Pancreas (tissue), 10 donors: ENCODE results near the gene MPP7. TPM values are rescaled to one million over a fixed set of nuclear protein-coding genes. Genes with fewer than 3 reads are reported as not detected.
"Not testable (repeated sequence)": the region's sequence is repeated elsewhere in the genome, so short reads cannot be mapped to it uniquely, and the experiment has no call there.

Experiments
- ATAC-seq, 4 donors: fragments of 200-7000 bp; cut with Tn5 transposase; one replicate each; pipeline versions ENCODE4 v1.8.0 to v1.9.1; 2020; ENCODE audit warnings: mild to moderate bottlenecking in 4 of 4, moderate library complexity in 4 of 4
- DNase-seq, 6 donors: peaks; one replicate each; pipeline ENCODE4 v3.0.0-alpha.2; 2020
- FAIRE-seq: peaks from 2 replicates; lab custom pipeline; 2012; peaks lifted over from hg19 to GRCh38; lab: Jason Lieb, UNC
- H3K27ac ChIP-seq, 4 donors: fragments of 200-600 bp; sonication (generic); 1 replicate in 3 of 4; 2 replicates in 1 of 4; pipeline versions ENCODE4 v1.5.0 to v1.8.0; 2020
- H3K27me3 ChIP-seq, 4 donors: fragments of 200-600 bp; one replicate each; pipeline ENCODE4 v1.8.0; 2021
- H3K36me3 ChIP-seq, 3 donors: fragments of 200-600 bp; sonication (generic) in 1 of 3; one replicate each; pipeline versions ENCODE4 v1.5.0 to v1.8.0; 2020 to 2021
- H3K4me1 ChIP-seq, 3 donors: fragments of 200-600 bp; one replicate each; pipeline ENCODE4 v1.8.0; 2021
- H3K4me3 ChIP-seq, 4 donors: fragments of 200-600 bp; sonication (generic) in 2 of 4; one replicate each; pipeline versions ENCODE4 v1.5.0 to v1.8.0; 2020 to 2021
- H3K9me3 ChIP-seq, 4 donors: fragments of 200-600 bp; one replicate each; pipeline ENCODE4 v1.8.0; 2021
- CTCF ChIP-seq, 4 donors: fragments of 200-600 bp; sonication (generic) in 3 of 4; IDR thresholded peaks; one replicate each; pipeline versions ENCODE4 v1.5.0 to v1.8.0; 2021; ENCODE audit warnings: antibody characterized with exemption in 4 of 4
- WGBS, 2 donors: extraction: QIAGEN DNeasy Blood & Tissue Kit; methylation state at CpG; one replicate each; pipeline ENCODE4 v1.1.7; 2013; 5-methylcytosine and 5-hydroxymethylcytosine counted together
- intact Hi-C, 3 donors: fragments of 100-400 bp; cut with DNase I; formaldehyde crosslinking; loops; one replicate each; pipeline versions ENCODE4 v1.11.1 to v1.14.2; 2022
- polyA plus RNA-seq, 2 donors: library from polyadenylated mRNA; stranded (reverse); fragments of 200-250 nt; gene quantifications; one replicate each; pipeline ENCODE4 v1.2.3, GENCODE V29; 2013
- total RNA-seq, 6 donors: library from RNA; stranded (reverse); fragmentation: NEBNext Ultra II Directional in 4 of 6; extraction: Animal tissue kit (Norgen Biotek cat#: 25700) in 4 of 6; gene quantifications; one replicate each; pipeline versions ENCODE4 v1.2.1 to v1.2.4, GENCODE V29; 2021 to 2023
- donor health status: healthy with polysubstance abuse.
- donor health status: DM: no; HTN: no; CAD: no; lungs with moderate emphysema.
- donor health status: DM: no; HTN: no; CAD: no.
- donor health status: control.
- donor health status: control.
- donor health status: Bipolar disorder and iron deficiency.
- donor health status: DM: yes; HTN: yes; CAD: no.
- donor health status: DM: no; HTN: no; CAD: no.
- donor health status: DM: no; HTN: no; CAD: no.
- donor health status: DM: yes; HTN: yes; CAD: no.

Gene MPP7
- total and polyA plus RNA-seq, 8 donors, result 2.8 to 21.6 (median 14.6) TPM

GRCh38 chr10:28326516-28327490 lies 23.9 kb upstream of the MPP7 start:
- Histone ChIP-seq H3K9me3 (no peaks in the 10 kb centered on the region), H3K4me3 (peak overlapping the region in 1 of 4 donors; percentile 17), H3K36me3 (no peaks in the 10 kb centered on the region), H3K4me1 (peaks cover 14 to 48% (median 32%) of the 10 kb centered on the region in 3 donors), H3K27me3 (no peaks in the 10 kb centered on the region), H3K27ac (peak overlapping the region; percentile 67 to 94 (median 81))
- ATAC-seq, result peak; percentile 76 to 84 (median 82)
- intact Hi-C loops, result no loop called here
- DNase-seq, result peak in 4 of 6 donors; percentile 56 to 85 (median 76)
- 5 to 6% methylated on average over 10 of the region's 10 CpGs for WGBS, 2 donors
- TF ChIP-seq CTCF (IDR thresholded peaks at IDR 0.05), result no peak
- no peak for FAIRE-seq

GRCh38 chr10:28320799-28321198 lies 17.9 kb upstream of the MPP7 start:
- H3K9me3 ChIP-seq, result no peaks in the 10 kb centered on the region

GRCh38 chr10:28320090-28320489 lies 17.2 kb upstream of the MPP7 start:
- Histone ChIP-seq H3K27ac (no peak overlapping the region), H3K27me3 (no peaks in the 10 kb centered on the region), H3K36me3 (no peaks in the 10 kb centered on the region), H3K4me1 (peaks cover 5 to 21% (median 11%) of the 10 kb centered on the region in 3 donors), H3K9me3 (no peaks in the 10 kb centered on the region), H3K4me3 (no peak overlapping the region)
- DNase-seq (no peak), FAIRE-seq (no peak), ATAC-seq (no peak)
- no peak for TF ChIP-seq CTCF (IDR thresholded peaks at IDR 0.05)
- WGBS, 2 donors, result 44 to 49% methylated on average over 3 of the region's 3 CpGs
- intact Hi-C loops, result no loop called here

More at GRCh38 chr10:28320799-28321198, 17.9 kb upstream of the MPP7 start:
- H3K36me3 ChIP-seq, result no peaks in the 10 kb centered on the region
- intact Hi-C loops, result no loop called here
- ATAC-seq (no peak), FAIRE-seq (no peak), DNase-seq (no peak)
- WGBS, 2 donors, result 74 to 85% methylated on average over 4 of the region's 4 CpGs
- no peak overlapping the region for H3K27ac ChIP-seq
- no peaks in the 10 kb centered on the region for H3K27me3 ChIP-seq
- peaks cover 5 to 28% (median 17%) of the 10 kb centered on the region in 3 donors for H3K4me1 ChIP-seq
- H3K4me3 ChIP-seq, result no peak overlapping the region
- TF ChIP-seq CTCF (IDR thresholded peaks at IDR 0.05), result no peak

GRCh38 chr10:28319061-28319460 lies 16.2 kb upstream of the MPP7 start:
- H3K4me1 ChIP-seq, result peaks cover 5 to 21% (median 11%) of the 10 kb centered on the region in 3 donors
- H3K27ac ChIP-seq, H3K4me3 ChIP-seq, H3K9me3 ChIP-seq, DNase-seq, intact Hi-C loops, H3K36me3 ChIP-seq, FAIRE-seq, ATAC-seq, H3K27me3 ChIP-seq: not testable (repeated sequence)

GRCh38 chr10:28318626-28319025 lies 15.8 kb upstream of the MPP7 start:
- Histone ChIP-seq H3K4me1 (peaks cover 5 to 21% (median 11%) of the 10 kb centered on the region in 3 donors), H3K27ac (no peak overlapping the region), H3K27me3 (no peaks in the 10 kb centered on the region), H3K9me3 (no peaks in the 10 kb centered on the region), H3K36me3 (no peaks in the 10 kb centered on the region), H3K4me3 (no peak overlapping the region)
- ATAC-seq, result no peak
- TF ChIP-seq CTCF (IDR thresholded peaks at IDR 0.05), result no peak
- DNase-seq, result no peak
- WGBS, 2 donors, result 30 to 88% methylated on average over 1 of the region's 1 CpG
- no peak for FAIRE-seq
- intact Hi-C loops, result no loop called here
